ENCODE measurements around the gene IQCE. TPM values are rescaled to one million over a fixed set of nuclear protein-coding genes. Genes with fewer than 3 reads are reported as not detected.

The IQCE gene
- total RNA-seq, 1 experiment from 2014 or later, result 21.4 TPM

DNA sequence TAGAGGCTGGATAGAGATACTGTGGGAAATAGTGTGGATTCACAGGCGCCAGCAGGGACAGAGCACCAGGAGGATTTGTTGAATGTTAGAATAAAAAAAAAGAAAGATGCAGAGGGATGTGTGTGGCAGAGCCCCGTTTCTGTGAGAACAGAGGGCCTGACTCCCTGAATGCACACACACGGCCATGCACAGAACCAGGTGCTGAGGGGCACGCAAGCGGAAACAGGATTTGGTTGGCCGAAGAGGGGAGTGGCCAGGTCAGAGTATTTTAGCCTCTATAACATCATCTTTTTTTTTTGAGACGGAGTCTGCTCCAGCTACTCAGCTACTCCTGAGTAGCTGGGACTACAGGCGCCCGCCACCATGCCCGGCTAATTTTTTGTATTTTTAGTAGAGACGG, 21.9 kb downstream of the IQCE start:
- RAD21 ChIA-PET (ENCODE audit: low non-redundant PET in 1 of 2, low total read pairs in 2 of 2, uncharacterized antibody in 2 of 2, unreplicated experiment in 2 of 2), result no interaction called here
- Histone ChIP-seq H3K27me3 (ENCODE audit: insufficient read depth, low read length) (no peaks in the 10 kb centered on the region), H3K4me3 (replicated peaks in 1 of 2; ENCODE audit: low read depth in 1 of 2, low read length in 2 of 2) (no peak overlapping the region), H3K27ac (ENCODE audit: low read depth, low read length) (no peak overlapping the region), H4K20me1 (ENCODE audit: insufficient read depth) (no peaks in the 10 kb centered on the region), H2AFZ (ENCODE audit: low read depth, low read length, poor library complexity, severe bottlenecking) (no peak overlapping the region), H3K36me3 (ENCODE audit: control insufficient read depth in 1 of 2, insufficient read depth in 2 of 2, low read length in 2 of 2) (peaks cover 0 to 4% of the 10 kb centered on the region in 2 experiments; a peak in 1 of 4 replicates), H3K4me1 (ENCODE audit: control insufficient read depth in 1 of 2, insufficient read depth in 2 of 2, low read length in 2 of 2) (no peaks in the 10 kb centered on the region), H3K9me2 (ENCODE audit: insufficient read depth) (no peaks in the 10 kb centered on the region), H3K9me3 (ENCODE audit: control insufficient read depth in 1 of 2, insufficient read depth in 1 of 2, low read depth in 1 of 2, low read length in 2 of 2) (no peaks in the 10 kb centered on the region), H3K4me2 (ENCODE audit: low read length) (no peak overlapping the region), H3K9ac (ENCODE audit: low read length) (no peak overlapping the region), H3K79me2 (ENCODE audit: insufficient read depth, low read length) (no peaks in the 10 kb centered on the region)
- CTCF ChIA-PET, result no interaction called here
- DNase-seq (ENCODE audit: low read depth, low spot score) (no peak), ATAC-seq (no peak)
- TF ChIP-seq, protein P1, sequence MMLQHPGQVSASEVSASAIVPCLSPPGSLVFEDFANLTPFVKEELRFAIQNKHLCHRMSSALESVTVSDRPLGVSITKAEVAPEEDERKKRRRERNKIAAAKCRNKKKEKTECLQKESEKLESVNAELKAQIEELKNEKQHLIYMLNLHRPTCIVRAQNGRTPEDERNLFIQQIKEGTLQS (IDR thresholded peaks at IDR 0.05), result no peak
- TF ChIP-seq, protein P2, sequence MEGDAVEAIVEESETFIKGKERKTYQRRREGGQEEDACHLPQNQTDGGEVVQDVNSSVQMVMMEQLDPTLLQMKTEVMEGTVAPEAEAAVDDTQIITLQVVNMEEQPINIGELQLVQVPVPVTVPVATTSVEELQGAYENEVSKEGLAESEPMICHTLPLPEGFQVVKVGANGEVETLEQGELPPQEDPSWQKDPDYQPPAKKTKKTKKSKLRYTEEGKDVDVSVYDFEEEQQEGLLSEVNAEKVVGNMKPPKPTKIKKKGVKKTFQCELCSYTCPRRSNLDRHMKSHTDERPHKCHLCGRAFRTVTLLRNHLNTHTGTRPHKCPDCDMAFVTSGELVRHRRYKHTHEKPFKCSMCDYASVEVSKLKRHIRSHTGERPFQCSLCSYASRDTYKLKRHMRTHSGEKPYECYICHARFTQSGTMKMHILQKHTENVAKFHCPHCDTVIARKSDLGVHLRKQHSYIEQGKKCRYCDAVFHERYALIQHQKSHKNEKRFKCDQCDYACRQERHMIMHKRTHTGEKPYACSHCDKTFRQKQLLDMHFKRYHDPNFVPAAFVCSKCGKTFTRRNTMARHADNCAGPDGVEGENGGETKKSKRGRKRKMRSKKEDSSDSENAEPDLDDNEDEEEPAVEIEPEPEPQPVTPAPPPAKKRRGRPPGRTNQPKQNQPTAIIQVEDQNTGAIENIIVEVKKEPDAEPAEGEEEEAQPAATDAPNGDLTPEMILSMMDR (IDR thresholded peaks at IDR 0.05 in 2 of 3, conservative IDR thresholded peaks at IDR 0.05 in 1 of 3; ENCODE audit: borderline replicate concordance in 1 of 3, insufficient read depth in 1 of 3, low read depth in 2 of 3, low read length in 2 of 3), result no peak
- no peak for TF ChIP-seq TCF7L2 (IDR thresholded peaks at IDR 0.05; ENCODE audit: borderline replicate concordance, extremely low read depth, insufficient read depth, insufficient read length)
- TF ChIP-seq RAD21 (IDR thresholded peaks at IDR 0.05; ENCODE audit: low read depth), result no peak
- no peak for TF ChIP-seq YY1 (IDR thresholded peaks at IDR 0.05; ENCODE audit: extremely low read depth, insufficient replicate concordance, low read depth, low read length)
- TF ChIP-seq SP1 (IDR thresholded peaks at IDR 0.05; ENCODE audit: low read depth), result no peak
- no peak for TF ChIP-seq JUND (IDR thresholded peaks at IDR 0.05)
- intact Hi-C loops (cut with micrococcal nuclease), result no loop called here
- POLR2A ChIA-PET, result no interaction called here
- BruUV-seq (replicated peaks), result no TSS peak
